ENCODE data around the gene LRPAP1.

The LRPAP1 gene

DNA sequence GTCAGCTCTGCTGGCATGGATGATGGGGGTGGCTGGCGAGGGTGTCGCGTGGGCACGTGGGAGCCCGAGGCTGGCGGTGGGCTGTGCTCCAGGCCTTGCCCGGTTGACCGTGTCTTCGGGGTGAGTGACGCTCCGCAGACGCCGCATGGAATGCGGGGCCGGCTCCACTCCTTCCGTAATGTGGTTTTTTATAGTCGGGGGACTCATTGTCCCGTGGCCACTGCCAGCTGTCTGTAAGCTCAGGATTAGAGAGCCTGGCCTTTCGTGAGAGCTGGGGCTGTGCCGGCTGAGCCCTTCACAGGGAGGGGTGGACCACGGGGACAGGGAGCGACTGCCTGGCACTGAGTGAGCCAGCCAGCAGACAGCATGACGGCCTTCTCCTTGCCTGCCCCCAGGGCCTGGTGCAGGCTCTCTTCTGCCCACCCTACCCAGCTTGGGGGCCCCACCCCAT is 48.7 kb downstream of the LRPAP1 start:
- DNase-seq, result no peak

GRCh38 chr4:3482707-3483106 is 49.5 kb downstream of the LRPAP1 start:
- DNase-seq, result no peak

DNA sequence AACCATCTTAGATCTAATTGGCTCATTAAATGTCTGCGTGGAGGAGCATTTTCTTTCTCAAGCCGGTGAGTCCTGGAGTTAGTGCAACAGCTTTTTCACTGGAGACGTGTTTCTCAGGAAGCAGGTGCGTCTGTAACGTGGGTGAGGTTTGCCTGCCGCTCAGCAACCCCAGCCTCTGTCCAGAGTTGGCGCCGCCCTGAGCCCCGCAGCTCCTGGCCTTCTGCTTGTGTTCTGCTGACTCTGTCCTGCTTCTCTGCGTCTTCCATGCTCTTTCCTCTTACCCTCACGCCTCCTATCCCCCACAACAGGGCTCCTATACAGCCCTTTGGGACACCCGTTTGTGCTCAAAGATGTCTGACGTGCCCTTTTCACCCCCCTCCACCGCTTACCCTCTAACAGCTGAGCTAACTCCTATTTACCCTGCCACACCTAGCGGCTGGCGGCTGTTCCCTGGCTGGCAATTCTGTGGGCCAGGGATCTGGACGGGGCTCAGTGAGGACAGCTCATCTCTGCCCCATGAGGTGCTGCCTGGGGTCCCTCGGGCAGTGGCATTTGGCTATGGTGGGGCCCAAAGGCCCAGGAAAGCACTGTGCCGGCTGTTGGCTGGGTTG is 50.3 kb downstream of the LRPAP1 start:
- DNase-seq, result no peak

- DNase-seq, result no peak
Observed at GRCh38 chr4:3481113-3481531, 51.1 kb downstream of the LRPAP1 start.

DNA sequence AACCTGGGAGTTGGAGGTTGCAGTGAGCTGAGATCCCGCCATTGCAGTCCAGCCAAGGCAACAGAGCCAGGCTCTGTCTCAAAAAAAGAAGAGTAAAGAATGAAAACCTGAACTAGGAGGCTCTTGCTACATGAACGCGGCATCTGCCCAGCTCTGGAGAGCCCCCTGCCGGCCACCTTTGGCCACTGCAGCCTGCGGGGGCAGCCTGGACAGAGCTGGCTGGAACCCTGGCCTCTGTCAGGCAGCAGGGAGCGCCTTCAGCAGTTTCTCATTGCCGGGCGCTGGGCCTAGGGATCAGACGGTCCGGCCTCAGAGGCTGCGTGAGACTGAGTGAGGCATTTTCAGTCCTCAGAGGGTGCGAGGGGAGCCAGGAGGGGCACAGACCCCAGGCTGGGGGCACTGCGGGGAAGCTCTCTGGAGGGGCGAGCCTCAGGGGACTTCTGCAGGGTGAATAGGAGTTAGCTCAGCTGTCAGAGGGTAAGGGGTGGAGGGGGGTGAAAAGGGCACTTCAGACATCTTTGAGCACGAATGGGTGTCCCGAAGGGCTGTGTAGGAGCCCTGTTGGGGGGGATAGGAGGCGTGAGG is 51.6 kb downstream of the LRPAP1 start:
- peak; percentile 73 for DNase-seq

- no peak for DNase-seq
Observed at GRCh38 chr4:3479358-3480101, 52.7 kb downstream of the LRPAP1 start.

- no peak for DNase-seq
Observed at GRCh38 chr4:3478446-3479357, 53.5 kb downstream of the LRPAP1 start.

- no peak for DNase-seq
Observed at GRCh38 chr4:3477750-3478430, 54.3 kb downstream of the LRPAP1 start.

DNA sequence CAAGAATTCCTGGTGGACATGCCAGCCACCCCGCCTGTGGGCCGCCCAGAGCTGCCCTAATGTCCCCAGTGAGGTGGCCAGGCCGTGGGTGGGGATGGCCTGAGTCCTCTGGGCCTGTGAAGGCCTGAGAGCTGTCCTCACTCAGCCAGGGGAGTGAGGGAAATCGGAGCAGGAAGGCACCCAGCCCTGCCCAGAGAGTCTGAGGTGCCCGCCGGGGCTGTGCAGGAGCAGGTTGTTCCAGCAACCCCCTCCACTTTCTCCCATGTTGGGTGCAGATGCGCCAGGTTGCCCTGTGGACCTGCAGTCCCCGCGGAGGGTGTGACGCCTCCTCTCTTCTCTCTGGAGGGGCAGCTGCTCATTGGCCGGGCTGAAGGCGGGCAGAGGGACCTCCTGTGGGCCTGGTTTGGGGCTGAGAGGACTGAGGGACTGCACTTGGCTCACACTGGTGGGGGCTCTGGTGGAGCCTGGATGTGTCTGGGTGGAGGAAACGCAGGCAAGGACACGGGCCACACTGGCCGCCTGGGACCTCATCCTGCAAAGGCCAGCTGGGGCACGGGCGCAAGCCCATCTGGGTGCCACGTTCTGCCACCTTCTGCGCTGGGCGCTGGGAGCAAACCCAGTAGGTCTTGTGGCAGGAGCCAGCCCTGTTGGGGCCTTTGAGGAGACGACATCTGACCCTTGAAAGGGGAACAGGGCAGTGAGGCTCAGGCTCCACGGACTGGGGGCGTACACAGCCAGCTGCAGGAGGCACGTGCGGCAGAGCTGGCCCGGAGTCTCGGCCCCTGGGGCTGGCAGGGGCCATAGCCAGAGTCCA is 55.1 kb downstream of the LRPAP1 start:
- DNase-seq, result no peak

DNA sequence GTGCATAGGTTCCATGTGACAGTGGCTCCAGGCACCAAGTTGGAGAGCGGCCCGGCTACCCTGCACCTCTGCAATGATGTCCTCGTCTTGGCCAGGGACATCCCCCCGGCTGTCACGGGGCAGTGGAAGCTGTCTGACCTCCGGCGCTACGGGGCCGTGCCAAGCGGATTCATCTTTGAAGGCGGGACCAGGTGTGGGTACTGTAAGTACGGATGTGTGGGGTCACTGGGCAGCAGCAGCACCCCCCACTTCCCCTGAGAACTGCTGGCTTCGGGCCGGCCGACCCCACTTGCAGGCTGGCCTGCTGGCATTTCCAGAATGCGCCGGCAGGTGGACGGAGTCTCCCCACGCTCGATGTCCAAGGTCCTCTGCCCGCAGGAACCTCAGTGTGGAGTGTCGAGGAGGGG is 55.9 kb downstream of the LRPAP1 start:
- no peak for DNase-seq

- DNase-seq, result no peak
Observed at GRCh38 chr4:3475713-3476260, 56.4 kb downstream of the LRPAP1 start.

GRCh38 chr4:3475041-3475712 is 57.0 kb downstream of the LRPAP1 start:
- DNase-seq, result no peak

- no peak for DNase-seq
Observed at GRCh38 chr4:3473996-3474765, 58.0 kb downstream of the LRPAP1 start.

GRCh38 chr4:3473181-3473950 is 58.9 kb downstream of the LRPAP1 start:
- no peak for DNase-seq

DNA sequence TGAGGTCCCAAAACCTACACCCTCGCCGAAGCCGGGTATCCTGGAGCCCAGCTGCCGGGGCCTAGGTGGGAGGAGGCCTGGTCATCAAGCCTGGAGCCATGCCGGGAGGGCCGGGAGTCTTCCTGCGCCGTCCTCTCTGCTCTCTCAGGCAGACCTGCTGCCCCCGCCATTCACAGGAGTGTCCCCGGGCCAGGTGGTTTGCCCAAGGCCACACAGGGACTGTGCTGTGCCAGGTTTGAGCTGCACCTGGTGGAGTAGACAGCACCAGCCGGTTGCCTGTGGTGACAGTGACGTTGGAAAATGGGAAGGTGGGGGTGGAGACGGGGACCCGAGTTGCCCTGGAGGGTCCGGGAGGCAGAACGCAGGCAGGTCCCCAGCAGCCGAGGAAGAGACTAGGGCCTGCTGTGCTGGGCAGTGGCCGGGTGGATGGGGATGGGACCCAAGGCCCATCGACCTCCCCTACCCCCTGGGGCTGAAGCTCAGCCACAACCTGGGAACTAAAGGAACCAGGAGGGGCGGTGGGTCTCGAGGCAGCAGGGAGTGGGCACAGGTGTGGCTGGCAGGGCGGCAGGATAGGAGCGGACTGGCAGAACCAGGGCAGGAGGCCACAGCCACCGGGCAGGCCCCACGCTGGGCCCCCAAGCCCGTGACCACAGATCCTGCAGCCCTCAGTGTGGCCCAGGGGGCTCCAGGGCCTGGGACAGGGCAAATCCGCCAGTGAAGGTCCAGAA is 59.6 kb downstream of the LRPAP1 start:
- DNase-seq, result no peak

DNA sequence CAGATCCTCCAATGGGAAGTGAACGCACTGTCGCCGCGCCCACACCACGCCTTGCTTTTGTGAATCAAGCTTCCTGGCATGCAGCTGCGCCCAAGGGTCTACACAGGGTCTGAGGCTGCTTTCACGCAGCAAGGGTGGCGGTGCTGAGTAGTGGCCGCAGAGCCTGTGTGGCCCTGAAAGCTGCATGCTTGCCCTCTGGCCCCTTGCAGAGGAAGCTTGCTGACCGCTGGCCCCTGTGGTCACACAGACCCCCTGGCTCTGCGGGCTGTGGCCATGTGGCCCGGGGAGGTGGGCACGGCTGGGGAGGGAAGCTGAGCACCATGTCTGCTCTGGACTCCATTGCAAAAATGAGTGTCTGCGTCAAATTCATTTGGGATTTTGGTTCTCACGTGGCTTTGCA is 60.3 kb downstream of the LRPAP1 start:
- no peak for DNase-seq

- DNase-seq, result no peak
Observed at GRCh38 chr4:3471098-3471760, 61.0 kb downstream of the LRPAP1 start.

Measured in hematopoietic multipotent progenitor cell treated with erythropoietin and hydrocortisone succinate and interleukin-3 and kit ligand, for 6 days (in vitro differentiated cells).